Pancreas (tissue), 10 donors: ENCODE data around the gene PRDM16. TPM values are rescaled to one million over a fixed set of nuclear protein-coding genes. Genes with fewer than 3 reads are reported as not detected.

ENCODE experiments used
- ATAC-seq, 4 donors: fragments of 200-7000 bp; cut with Tn5 transposase; one replicate each; pipeline versions ENCODE4 v1.8.0 to v1.9.1; 2020; ENCODE audit warnings: mild to moderate bottlenecking in 4 of 4, moderate library complexity in 4 of 4
- DNase-seq, 6 donors: peaks; one replicate each; pipeline ENCODE4 v3.0.0-alpha.2; 2020
- FAIRE-seq: peaks from 2 replicates; lab custom pipeline; 2012; peaks lifted over from hg19 to GRCh38; lab: Jason Lieb, UNC
- H3K27ac ChIP-seq, 4 donors: fragments of 200-600 bp; sonication (generic); 1 replicate in 3 of 4; 2 replicates in 1 of 4; pipeline versions ENCODE4 v1.5.0 to v1.8.0; 2020
- H3K27me3 ChIP-seq, 4 donors: fragments of 200-600 bp; one replicate each; pipeline ENCODE4 v1.8.0; 2021
- H3K36me3 ChIP-seq, 3 donors: fragments of 200-600 bp; sonication (generic) in 1 of 3; one replicate each; pipeline versions ENCODE4 v1.5.0 to v1.8.0; 2020 to 2021
- H3K4me1 ChIP-seq, 3 donors: fragments of 200-600 bp; one replicate each; pipeline ENCODE4 v1.8.0; 2021
- H3K4me3 ChIP-seq, 4 donors: fragments of 200-600 bp; sonication (generic) in 2 of 4; one replicate each; pipeline versions ENCODE4 v1.5.0 to v1.8.0; 2020 to 2021
- H3K9me3 ChIP-seq, 4 donors: fragments of 200-600 bp; one replicate each; pipeline ENCODE4 v1.8.0; 2021
- CTCF ChIP-seq, 4 donors: fragments of 200-600 bp; sonication (generic) in 3 of 4; IDR thresholded peaks; one replicate each; pipeline versions ENCODE4 v1.5.0 to v1.8.0; 2021; ENCODE audit warnings: antibody characterized with exemption in 4 of 4
- whole genome bisulfite sequencing, 2 donors: extraction: QIAGEN DNeasy Blood & Tissue Kit; methylation state at CpG; one replicate each; pipeline ENCODE4 v1.1.7; 2013; 5-methylcytosine and 5-hydroxymethylcytosine counted together
- intact Hi-C, 3 donors: fragments of 100-400 bp; cut with DNase I; formaldehyde crosslinking; loops; one replicate each; pipeline versions ENCODE4 v1.11.1 to v1.14.2; 2022
- polyA plus RNA-seq, 2 donors: library from polyadenylated mRNA; stranded (reverse); fragments of 200-250 nt; gene quantifications; one replicate each; pipeline ENCODE4 v1.2.3, GENCODE V29; 2013
- total RNA-seq, 6 donors: library from RNA; stranded (reverse); fragmentation: NEBNext Ultra II Directional in 4 of 6; extraction: Animal tissue kit (Norgen Biotek cat#: 25700) in 4 of 6; gene quantifications; one replicate each; pipeline versions ENCODE4 v1.2.1 to v1.2.4, GENCODE V29; 2021 to 2023
- donor health status: healthy with polysubstance abuse.
- donor health status: DM: no; HTN: no; CAD: no; lungs with moderate emphysema.
- donor health status: DM: no; HTN: no; CAD: no.
- donor health status: control.
- donor health status: control.
- donor health status: Bipolar disorder and iron deficiency.
- donor health status: DM: yes; HTN: yes; CAD: no.
- donor health status: DM: no; HTN: no; CAD: no.
- donor health status: DM: no; HTN: no; CAD: no.
- donor health status: DM: yes; HTN: yes; CAD: no.

Gene PRDM16
- total and polyA plus RNA-seq, 8 donors = 6.6 to 19.2 (median 14.9) TPM

GRCh38 chr1:3439346-3440299 lies 370.6 kb downstream of the PRDM16 start:
- Histone ChIP-seq H3K27ac (no peak overlapping the region), H3K27me3 (no peaks in the 10 kb centered on the region), H3K4me3 (no peak overlapping the region), H3K36me3 (no peaks in the 10 kb centered on the region), H3K4me1 (no peaks in the 10 kb centered on the region), H3K9me3 (no peaks in the 10 kb centered on the region)
- no peak for TF ChIP-seq CTCF (IDR thresholded peaks at IDR 0.05)
- WGBS, 2 donors = 51 to 63% methylated on average over 23 to 27 of the region's 27 CpGs
- no peak for ATAC-seq
- intact Hi-C loops = no loop called here
- peak in 2 of 6 donors; percentile 20 to 53 for DNase-seq
- FAIRE-seq = no peak

GRCh38 chr1:3440300-3440681 lies 371.3 kb downstream of the PRDM16 start:
- ATAC-seq = no peak
- no peaks in the 10 kb centered on the region for H3K4me1 ChIP-seq
- no peak for TF ChIP-seq CTCF (IDR thresholded peaks at IDR 0.05)
- no peak for FAIRE-seq
- peak in 2 of 6 donors; percentile 9 to 43 for DNase-seq
- H3K4me3 ChIP-seq = no peak overlapping the region
- no peaks in the 10 kb centered on the region for H3K36me3 ChIP-seq
- H3K9me3 ChIP-seq = no peaks in the 10 kb centered on the region
- 49 to 54% methylated on average over 10 of the region's 10 CpGs for WGBS, 2 donors
- no peaks in the 10 kb centered on the region for H3K27me3 ChIP-seq
- no peak overlapping the region for H3K27ac ChIP-seq
- intact Hi-C loops = no loop called here

- ATAC-seq (no peak), DNase-seq (peak in 2 of 6 donors; percentile 6 to 24), FAIRE-seq (no peak)
- WGBS, 2 donors = 49 to 53% methylated on average over 20 of the region's 20 CpGs
- Histone ChIP-seq H3K4me1 (no peaks in the 10 kb centered on the region), H3K9me3 (no peaks in the 10 kb centered on the region), H3K27ac (no peak overlapping the region), H3K27me3 (no peaks in the 10 kb centered on the region), H3K36me3 (no peaks in the 10 kb centered on the region), H3K4me3 (no peak overlapping the region)
- intact Hi-C loops = no loop called here
- TF ChIP-seq CTCF (IDR thresholded peaks at IDR 0.05) = no peak
Measured at GRCh38 chr1:3440711-3441409, 371.9 kb downstream of the PRDM16 start.

- intact Hi-C loops = no loop called here
- Histone ChIP-seq H3K4me3 (no peak overlapping the region), H3K36me3 (no peaks in the 10 kb centered on the region), H3K27me3 (no peaks in the 10 kb centered on the region), H3K4me1 (no peaks in the 10 kb centered on the region), H3K27ac (no peak overlapping the region), H3K9me3 (no peaks in the 10 kb centered on the region)
- 24 to 29% methylated on average over 8 of the region's 8 CpGs for WGBS, 2 donors
- no peak for TF ChIP-seq CTCF (IDR thresholded peaks at IDR 0.05)
- no peak for FAIRE-seq
- peak in 1 of 6 donors; percentile 13 for DNase-seq
- no peak for ATAC-seq
Measured at GRCh38 chr1:3441410-3441847, 372.4 kb downstream of the PRDM16 start.
